GM19238 (cell line): ENCODE data around the gene GAST.
"Not testable (repeated sequence)": the region's sequence is repeated elsewhere in the genome, so short reads cannot be mapped to it uniquely, and the experiment has no call there.

Source experiments
- DNase-seq: peaks from one replicate; pipeline ENCODE4 v3.0.0; 2011; ENCODE audit warnings: low spot score; ENCODE audit not compliant: insufficient read length

GAST gene, protein sequence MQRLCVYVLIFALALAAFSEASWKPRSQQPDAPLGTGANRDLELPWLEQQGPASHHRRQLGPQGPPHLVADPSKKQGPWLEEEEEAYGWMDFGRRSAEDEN

GRCh38 chr17:41711669-41712400, at the start of gene GAST:
Gene GAST, plus strand, starts transcription at chr17:41712331. Its CDS starts 3,106 bp downstream, at chr17:41715437.
- no peak for DNase-seq

DNA sequence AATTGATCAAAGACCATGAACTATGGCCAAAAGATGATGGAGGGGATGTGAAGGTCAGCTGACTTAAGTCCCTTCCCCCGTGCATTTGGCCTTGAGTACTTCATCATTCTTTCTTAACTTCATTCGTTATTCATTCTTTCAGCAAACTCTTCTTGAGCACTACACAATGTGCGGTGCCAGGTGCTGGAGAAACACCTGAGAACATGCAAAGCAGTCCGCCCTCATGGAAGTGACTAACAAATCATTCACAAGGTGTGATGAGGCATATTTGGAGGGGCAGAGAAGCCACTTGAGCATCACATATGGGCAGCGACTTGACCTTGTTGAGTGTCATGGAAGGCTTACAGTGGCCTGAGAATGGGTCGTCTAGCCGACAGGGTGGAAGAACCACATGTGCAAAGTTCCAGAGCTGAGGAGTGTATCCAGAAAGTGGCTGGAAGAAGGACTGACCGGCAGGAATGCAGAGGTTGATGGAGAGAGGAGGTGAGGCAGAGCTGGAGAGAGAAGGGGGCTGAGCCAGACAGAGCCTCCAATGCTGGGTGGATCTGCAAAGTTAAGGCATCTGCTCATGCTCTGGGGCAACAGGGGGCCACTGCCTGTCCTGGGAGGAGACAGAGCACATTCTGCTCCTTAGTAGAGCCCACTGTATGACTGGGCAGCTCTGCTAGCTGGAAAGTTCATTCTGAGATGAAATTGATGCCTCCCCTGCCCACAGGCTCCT, 48.5 kb upstream of the GAST start:
- no peak for DNase-seq

DNA sequence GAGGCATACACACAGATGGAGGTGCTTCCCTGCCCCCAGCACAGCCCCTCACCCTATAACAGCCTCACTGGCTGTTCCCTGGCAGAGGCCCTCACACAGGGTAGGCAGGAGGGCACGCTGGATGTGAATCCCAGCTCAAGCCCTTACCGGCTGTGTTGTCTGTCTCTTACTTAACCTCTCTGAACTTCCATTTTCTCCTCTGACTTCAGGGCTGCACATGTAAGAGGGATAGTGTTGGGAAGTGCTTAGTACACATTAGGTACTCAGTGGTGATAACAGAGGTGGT, 48.0 kb upstream of the GAST start:
- DNase-seq = no peak

DNA sequence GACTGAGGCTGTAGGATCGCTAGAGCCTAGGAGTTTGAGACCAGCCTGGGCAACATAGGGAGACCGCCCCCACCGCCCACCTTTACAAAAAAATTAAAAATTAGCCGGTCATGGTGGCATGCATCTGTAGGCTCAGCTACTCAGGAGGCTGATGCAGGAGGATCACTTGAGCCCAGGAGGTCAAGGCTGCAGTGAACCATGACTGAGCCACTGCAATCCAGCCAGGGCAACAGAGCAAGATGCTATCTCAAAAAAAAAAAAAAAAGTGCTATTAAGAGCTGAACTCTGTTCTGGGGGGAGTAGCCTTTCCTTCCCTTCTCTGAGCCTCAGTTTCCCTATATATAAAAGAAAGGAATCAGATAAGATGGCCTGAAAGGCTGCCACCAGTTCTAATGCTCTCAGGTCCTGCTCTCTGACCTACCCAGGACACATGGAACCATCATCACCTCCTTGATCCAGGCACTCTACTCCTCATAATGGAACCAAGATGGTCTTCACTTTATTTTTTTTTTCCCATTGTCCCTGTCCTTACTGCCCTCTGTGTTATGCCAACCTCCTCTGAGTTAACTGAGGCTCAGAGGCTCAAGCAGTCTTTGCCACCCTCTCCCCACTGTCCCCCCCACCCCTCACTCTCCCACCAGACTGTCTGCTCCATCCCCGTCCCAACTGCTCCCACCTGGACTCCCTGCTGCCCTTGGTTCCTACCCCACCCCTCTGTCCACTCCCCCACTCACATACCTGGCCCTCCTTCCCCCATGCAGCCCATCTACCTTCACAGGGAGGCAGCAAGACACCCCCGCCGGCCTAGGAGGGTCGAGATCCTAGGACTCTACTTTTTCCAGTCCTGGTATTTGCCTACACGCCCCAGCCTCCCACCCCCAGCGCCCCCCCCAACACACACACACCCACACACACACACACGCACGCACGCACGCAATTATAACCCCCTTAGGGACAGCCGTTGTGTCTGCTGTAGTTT, 47.3 kb upstream of the GAST start:
- DNase-seq = no peak

DNA sequence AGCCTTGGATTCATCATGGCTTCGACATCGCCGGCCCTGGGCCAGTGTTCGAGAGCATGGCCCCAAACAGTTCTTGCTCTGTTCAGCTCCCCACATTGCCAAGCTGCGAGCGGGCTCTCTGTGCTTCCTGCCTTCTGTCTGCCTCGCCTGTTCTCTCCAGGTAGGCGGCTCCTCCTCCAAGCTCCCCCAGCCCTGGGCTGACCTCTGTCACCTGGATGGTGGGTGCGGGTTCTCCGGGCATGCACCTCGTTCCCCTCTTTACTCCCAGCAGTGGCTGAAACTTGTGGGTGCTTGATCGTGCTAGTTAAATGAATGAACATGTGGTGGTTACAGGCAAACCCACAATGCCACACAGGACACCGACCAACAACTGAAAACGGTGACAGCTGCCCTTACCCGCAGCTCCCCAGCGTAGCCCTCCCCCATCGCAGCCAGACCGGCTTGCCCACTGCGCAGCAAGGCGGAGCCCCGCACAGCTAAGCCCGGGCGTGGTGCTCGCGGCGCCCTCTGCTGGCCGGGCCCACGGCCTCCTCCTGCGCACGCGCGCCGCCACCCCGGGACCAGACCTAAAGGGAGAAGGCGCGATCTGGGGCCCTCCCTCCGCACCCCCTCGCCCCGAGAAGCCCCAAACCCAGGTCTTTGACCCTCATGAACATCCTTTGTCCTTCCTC, 46.4 kb upstream of the GAST start:
- DNase-seq = peak; percentile 88

DNA sequence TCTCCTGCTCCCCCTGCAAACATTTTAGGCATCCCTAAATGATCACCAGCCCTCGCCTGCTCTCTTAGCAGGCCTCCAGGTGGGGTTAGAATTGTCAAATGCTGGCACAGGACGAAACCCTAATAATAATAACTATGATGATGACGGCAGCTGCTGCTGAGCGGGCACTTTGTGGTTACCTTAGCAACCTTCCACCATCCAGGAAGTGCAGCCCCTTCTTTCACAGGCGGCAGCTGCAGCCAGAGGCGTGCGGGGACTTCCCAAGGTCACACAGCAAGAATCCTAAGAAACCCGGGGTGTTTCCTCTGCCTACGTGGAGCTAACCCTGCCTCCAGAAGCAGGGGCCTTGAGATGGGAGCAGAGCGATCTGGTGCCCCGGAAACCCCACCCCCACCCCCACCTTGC, 45.9 kb upstream of the GAST start:
- DNase-seq = peak; percentile 39

- DNase-seq = peak; percentile 79
These were observed 45.3 kb upstream of the GAST start for GRCh38 chr17:41666708-41667279.

GRCh38 chr17:41667280-41668041, 44.7 kb upstream of the GAST start:
- no peak for DNase-seq

DNA sequence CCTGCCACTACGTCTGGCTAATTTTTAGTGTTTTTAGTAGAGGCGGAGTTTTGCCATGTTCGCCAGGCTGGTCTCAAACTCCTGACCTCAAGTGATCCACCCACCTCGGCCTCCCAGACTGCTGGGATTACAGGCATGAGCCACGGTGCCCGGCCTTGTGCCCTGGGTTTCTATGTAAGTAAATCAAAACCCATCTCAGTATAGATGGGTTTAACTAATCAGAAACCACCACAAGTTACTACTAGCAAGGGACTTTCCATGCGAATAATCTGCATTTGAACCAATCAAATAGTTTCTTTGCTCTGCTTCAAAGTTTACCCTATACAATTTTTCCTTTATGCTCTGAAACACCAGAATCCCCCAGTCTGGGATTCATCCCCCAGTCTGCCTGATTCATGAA, 40.0 kb upstream of the GAST start:
- DNase-seq = no peak

DNA sequence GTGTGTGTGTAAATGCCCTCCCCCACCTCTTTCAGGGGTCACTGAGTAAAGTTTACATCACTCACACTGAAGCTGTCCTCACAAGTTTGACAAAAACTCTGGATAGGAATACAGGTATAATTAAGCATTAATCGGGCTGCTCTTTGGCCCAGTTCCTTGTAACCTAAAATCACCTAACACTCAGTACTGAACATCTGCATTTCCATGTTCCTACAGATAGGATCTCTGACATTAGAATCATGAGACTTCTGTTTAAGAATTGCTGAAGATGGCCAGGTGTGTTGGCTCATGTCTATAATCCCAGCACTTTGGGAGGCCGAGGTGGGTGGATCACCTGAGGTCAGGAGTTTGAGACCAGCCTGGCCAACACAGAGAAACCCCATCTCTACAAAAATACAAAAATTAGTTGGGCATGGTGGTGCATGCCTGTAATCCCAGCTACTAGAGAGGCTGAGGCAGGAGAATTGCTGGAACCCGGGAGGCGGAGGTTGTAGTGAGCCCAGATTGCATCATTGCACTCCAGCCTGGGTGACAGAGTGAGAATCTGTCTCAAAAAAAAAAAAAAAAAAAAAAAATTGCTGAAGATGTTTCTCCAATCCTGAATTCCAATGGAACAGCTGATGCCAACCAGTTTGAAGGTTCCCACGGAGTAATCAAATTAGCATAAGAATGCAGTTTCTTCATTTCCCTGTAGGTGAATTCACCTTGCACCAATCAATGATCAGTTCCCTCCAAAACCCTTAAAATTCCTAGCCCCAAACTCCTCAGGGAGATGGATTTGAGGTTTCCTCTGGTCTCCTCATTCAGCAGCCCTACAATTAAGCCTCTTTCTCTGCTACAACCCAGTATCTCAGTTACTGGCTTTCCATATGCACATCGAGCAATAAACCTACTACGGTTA, 36.7 kb upstream of the GAST start:
- not testable (repeated sequence) for DNase-seq

DNA sequence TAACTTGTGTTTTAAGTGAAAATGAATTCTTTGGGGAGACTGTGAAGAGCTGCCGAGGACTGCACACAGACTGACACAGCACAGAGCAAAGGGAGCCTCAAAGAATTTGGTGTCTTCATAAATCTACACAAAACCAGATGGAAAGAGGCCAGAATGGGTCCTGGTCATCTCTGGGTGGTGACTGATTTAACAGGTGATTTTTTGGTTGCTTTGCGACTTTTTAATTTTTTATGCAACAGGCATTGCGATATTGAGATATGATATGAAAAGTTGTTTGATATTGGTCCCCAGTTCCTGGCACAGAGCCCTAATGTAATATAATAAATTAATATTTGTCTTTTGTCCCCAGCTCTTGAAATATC, 36.1 kb upstream of the GAST start:
- DNase-seq = no peak

- DNase-seq = no peak
These were observed 33.7 kb upstream of the GAST start for GRCh38 chr17:41678411-41678906.

GRCh38 chr17:41678907-41679739, 33.0 kb upstream of the GAST start:
- no peak for DNase-seq

DNA sequence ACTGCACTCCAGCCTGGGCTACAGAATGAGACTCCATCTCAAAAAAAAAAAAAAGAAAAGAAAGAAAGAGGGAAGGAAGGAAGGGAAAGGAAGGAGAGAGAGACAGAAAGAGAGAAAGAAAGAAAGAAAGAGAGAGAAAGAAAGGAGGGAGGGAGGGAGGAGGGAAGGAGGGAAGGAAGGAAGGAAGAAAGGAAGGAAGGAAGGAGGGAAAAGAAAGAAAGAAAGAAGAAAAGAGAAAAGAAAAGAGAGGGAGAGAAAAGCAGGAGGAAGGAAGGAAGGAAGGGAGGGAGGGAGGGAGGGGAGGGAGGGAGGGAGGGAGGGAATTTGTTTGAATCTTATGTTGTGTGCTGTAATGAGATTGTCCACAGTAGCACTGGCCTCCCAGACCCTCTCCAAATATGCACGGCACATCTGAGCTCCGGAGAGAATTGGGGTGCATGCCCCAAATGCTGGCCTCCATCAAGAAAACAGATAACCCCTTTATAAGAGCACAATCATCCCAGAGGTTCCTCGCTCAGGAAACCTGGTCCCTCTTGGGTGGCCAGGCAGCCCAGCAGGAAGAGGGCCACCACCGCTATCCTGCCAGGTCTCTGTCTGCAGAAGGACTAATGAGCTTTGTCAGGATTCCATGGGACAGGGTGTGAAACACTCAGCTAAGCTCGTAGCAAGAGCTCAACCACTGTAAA, 32.2 kb upstream of the GAST start:
- DNase-seq = no peak

DNA sequence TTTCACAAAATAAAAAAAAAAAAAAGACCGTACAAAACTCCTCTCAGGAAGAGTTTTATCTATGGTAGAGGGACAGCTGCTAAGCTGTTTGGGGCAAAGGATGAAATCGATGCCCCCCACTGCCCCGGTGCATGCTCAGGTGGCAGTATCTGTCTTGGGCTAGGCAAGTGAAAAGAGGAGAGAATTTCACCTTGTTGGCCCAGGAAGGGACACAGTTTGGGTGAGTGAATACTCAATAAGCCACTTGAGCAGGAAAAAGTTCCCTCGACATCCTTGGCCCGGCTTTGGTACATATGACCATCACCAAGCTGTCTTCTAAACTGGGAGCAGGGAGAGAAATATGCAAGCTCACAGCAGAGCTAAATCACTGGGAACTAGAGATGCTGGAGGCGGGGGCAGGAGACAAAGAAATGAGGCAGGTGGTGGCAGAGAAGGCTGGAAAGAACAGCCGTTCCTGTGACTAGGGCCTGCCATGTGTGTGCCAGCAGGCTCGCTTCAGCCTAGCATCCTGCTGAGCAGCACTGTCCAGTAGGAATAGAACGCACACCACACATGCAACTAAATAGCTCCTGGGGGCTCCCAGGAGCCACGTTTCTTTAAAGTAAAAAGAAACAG, 31.6 kb upstream of the GAST start:
- DNase-seq = no peak

DNA sequence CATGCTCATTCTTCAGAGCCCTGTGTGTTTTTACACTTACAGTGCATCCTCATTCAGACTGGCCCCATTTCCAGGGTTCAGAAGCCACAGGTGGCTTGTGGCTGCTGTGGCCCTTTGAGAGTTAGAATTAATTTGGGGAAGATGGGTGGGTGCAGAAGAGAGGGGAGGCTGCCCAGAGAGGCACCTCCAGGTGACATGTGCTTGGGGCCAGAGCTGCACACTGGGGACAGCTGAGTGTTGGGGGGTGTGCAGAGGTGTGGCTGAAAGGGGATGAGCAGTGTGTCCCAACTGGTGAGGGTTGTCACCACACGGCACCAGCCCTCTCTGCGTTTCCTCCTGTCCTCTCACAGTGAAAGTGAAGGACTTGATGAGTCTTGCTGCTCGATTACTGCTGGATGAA, 30.4 kb upstream of the GAST start:
- no peak for DNase-seq

DNA sequence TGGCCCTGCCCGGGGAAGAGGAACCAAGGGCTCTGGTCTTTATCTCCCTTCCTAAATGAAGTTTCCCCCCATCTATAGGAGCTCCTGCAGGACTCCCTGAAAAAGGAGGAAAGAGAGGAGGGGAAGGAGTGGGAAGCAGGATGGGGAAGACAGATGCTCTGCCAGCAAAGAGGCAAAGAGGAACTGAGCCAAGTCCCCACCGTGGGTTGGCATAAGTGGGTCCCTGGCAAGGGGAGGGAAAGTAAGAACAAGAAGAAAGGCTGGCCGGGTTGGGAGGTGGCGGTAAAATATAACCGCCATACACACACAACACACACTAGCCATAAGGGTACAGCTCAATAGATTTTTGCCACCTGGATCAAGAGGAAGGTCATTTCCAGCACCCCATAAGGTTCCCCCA, 29.5 kb upstream of the GAST start:
- DNase-seq = no peak
